IMR-90 (cell line): ENCODE measurements around the gene ARHGEF7.

ENCODE experiments used
- BHLHE40 ChIP-seq: fragments of 150-350 bp; IDR thresholded peaks from 2 replicates; pipeline ENCODE4 v1.6.1; 2016; ENCODE audit warnings: mild to moderate bottlenecking, low read depth, low read length
- CEBPB ChIP-seq: IDR thresholded peaks from 2 replicates; pipeline ENCODE4 v1.6.1; 2012; ENCODE audit warnings: low read depth, low read length, improper control_type of control experiment
- CHD1 ChIP-seq: IDR thresholded peaks from 2 replicates; pipeline ENCODE4 v1.6.1; 2012; ENCODE audit warnings: low read depth, low read length, improper control_type of control experiment
- CTCF ChIP-seq: conservative IDR thresholded peaks from 2 replicates; pipeline ENCODE4 v1.5.1; 2012; ENCODE audit warnings: mild to moderate bottlenecking, low read depth, low read length, improper control_type of control experiment
- FOS ChIP-seq: fragments of 150-350 bp; IDR thresholded peaks from 2 replicates; pipeline ENCODE4 v1.6.1; 2016; ENCODE audit warnings: low read depth, low read length
- POLR2A ChIP-seq: IDR thresholded peaks from 2 replicates; pipeline ENCODE4 v1.6.1; 2012; ENCODE audit warnings: mild to moderate bottlenecking, low read depth, low read length
- RFX5 ChIP-seq: IDR thresholded peaks from 2 replicates; pipeline ENCODE4 v1.8.0; 2012; ENCODE audit warnings: low read depth, mild to moderate bottlenecking, low read length, moderate library complexity
- TF ChIP-seq, protein P1 (sequence below): fragments of 150-350 bp; IDR thresholded peaks from 2 replicates; pipeline ENCODE4 v1.6.1; 2016; ENCODE audit warnings: low read depth, mild to moderate bottlenecking, low read length, moderate library complexity, borderline replicate concordance

DNA sequence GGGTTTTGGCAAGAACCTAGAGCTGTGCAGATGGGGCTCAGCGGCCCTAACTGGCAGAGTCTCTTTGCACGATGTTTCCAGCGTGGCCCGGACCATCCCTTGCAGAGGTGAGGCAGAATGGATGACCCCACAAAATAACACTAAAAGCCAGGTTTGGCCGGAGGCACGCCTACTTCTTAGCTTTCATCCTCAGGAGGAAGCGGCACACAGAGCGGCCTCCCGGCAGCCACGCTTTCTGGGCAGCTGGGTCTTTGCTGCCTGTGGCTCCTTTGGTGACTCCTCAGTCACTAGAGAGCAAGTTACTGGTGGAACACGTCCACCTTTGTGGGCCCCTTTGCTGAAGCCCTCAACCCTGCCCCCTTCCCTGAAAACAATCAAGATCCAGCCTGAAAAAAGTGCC, 230.6 kb downstream of the ARHGEF7 start:
- no peak for TF ChIP-seq CHD1
- no peak for TF ChIP-seq CTCF
- no peak for TF ChIP-seq CEBPB
- TF ChIP-seq, protein P1, sequence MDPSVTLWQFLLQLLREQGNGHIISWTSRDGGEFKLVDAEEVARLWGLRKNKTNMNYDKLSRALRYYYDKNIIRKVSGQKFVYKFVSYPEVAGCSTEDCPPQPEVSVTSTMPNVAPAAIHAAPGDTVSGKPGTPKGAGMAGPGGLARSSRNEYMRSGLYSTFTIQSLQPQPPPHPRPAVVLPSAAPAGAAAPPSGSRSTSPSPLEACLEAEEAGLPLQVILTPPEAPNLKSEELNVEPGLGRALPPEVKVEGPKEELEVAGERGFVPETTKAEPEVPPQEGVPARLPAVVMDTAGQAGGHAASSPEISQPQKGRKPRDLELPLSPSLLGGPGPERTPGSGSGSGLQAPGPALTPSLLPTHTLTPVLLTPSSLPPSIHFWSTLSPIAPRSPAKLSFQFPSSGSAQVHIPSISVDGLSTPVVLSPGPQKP: no peak
- TF ChIP-seq BHLHE40: no peak
- no peak for TF ChIP-seq RFX5
- no peak for TF ChIP-seq POLR2A
- TF ChIP-seq FOS: no peak
